Right ventricle myocardium superior (tissue), 1 donor: ENCODE measurements around the gene ESRRA. TPM values are rescaled to one million over a fixed set of nuclear protein-coding genes. Genes with fewer than 3 reads are reported as not detected.
A peak's percentile ranks its signal among the peaks of the same experiment; 100 is the strongest.

Experiments
- ATAC-seq: fragments of 200-7000 bp; cut with Tn5 transposase; one replicate; pipeline ENCODE4 v1.9.1; 2020; ENCODE audit warnings: mild to moderate bottlenecking; ENCODE audit not compliant: poor library complexity
- DNase-seq: peaks from one replicate; pipeline ENCODE4 v3.0.0-alpha.2; 2020
- intact Hi-C: fragments of 100-400 bp; cut with DNase I; formaldehyde crosslinking; loops from one replicate; pipeline ENCODE4 v1.11.2; 2022
- long read RNA-seq: library from polyadenylated mRNA; unstranded; transcript quantifications from one replicate; pipeline ENCODE4 v2.0.0, GENCODE V29; 2021
- total RNA-seq: library from RNA; stranded (reverse); fragmentation: NEBNext Ultra II Directional; extraction: Animal tissue kit (Norgen Biotek cat#: 25700); gene quantifications from one replicate; pipeline ENCODE4 v1.2.1, GENCODE V29; 2021
- donor health status: DM: no; HTN: yes; CAD: no; lungs with severe emphysema.

ESRRA gene
- total RNA-seq, result 241 TPM
- long read RNA-seq, transcript ESRRA-203 (7 exons, 2,218 nt), result minor isoform, 103 of 1,636 reads
- long read RNA-seq, transcript ESRRA-201 (7 exons, 2,215 nt), result major isoform, 1,259 of 1,636 reads
- long read RNA-seq, partial matches to known transcripts, result 90 of 1,636 reads
- long read RNA-seq, other reads (novel, unspliced or antisense), result 182 of 1,636 reads

DNA sequence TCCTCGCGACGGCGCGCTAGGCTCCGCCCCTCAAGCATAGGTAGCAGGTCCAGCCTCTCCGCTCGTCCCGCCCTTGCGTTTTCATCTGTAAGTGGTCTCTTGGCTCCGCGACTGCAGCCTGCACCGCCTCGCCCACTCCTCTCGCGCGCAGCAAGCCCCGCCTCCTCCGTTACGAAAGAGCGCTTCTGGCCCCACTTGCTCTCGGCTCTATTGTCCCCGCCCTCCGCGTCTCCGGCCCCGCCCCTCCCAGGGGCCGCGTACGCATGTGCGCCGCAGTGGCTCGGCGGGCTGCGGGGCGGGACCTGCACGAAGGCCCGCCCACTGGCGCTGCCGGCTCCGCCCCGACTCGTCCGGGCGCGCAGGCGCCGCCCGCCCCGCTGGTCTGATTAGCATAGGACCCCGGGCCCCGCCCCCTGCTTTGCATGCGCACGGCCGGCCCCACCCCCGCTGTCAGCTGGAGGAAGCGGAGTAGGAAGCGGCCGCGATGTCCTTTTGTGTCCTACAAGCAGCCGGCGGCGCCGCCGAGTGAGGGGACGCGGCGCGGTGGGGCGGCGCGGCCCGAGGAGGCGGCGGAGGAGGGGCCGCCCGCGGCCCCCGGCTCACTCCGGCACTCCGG lies at the start of gene ESRRA:
TSS of gene ESRRA (plus strand) at position 450 of the 616 bp plus-strand sequence. CDS start 1,656 bp downstream, outside the sequence.
- DNase-seq (peak; percentile 100), ATAC-seq (peak; percentile 86)
- intact Hi-C loops, result no loop called here

DNA sequence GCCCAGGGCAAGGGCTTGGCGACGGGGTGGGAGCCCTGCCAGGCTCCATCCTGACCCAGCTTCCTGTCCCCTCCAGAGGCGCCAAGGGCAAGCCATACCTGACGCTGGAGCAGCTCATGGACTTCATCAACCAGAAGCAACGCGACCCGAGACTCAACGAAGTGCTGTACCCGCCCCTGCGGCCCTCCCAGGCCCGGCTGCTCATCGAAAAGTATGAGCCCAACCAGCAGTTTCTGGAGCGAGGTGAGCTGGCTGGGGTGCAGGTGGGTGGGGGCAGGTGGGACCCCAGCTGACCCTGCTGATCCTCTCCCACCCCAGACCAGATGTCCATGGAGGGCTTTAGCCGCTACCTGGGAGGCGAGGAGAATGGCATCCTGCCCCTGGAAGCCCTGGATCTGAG lies 49.0 kb upstream of the ESRRA start:
- ATAC-seq, result no peak
- intact Hi-C loops, result no loop called here
- DNase-seq, result no peak

GRCh38 chr11:64258356-64258755 lies 47.0 kb upstream of the ESRRA start:
- ATAC-seq, result no peak
- DNase-seq, result no peak
- intact Hi-C loops, result no loop called here

- ATAC-seq, result no peak
- intact Hi-C loops, result no loop called here
- DNase-seq, result no peak
These were observed 46.3 kb upstream of the ESRRA start for GRCh38 chr11:64258946-64259532.

GRCh38 chr11:64259533-64260067 lies 45.7 kb upstream of the ESRRA start:
- ATAC-seq (no peak), DNase-seq (no peak)
- intact Hi-C loops, result no loop called here

DNA sequence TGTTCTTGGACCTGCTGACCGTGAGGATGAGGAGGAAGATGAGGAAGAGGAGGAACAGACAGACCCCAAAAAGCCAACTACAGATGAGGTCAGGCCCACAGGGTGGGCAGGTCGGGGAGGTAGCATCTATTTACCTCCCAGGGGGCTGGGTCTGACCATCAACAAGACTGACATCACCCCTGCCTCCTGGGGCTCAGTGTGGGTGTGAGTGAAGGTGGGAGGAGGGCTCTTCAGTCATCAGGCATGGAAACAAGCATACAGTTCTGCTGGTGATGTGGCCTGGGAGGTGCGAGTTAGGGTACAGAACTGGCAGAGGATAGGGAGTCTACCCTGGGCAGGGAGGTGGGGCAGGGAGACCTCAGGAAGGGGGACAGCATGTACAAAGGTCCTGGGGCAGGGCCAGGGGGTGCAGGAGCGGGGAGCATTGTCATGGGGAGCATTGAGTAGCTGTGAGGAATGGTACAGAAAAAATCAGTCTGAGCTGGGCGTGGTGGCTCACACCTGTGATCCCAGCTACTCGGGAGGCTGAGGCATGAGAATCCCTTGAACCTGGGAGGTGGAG lies 45.1 kb upstream of the ESRRA start:
- no peak for DNase-seq
- intact Hi-C loops, result no loop called here
- ATAC-seq, result no peak

DNA sequence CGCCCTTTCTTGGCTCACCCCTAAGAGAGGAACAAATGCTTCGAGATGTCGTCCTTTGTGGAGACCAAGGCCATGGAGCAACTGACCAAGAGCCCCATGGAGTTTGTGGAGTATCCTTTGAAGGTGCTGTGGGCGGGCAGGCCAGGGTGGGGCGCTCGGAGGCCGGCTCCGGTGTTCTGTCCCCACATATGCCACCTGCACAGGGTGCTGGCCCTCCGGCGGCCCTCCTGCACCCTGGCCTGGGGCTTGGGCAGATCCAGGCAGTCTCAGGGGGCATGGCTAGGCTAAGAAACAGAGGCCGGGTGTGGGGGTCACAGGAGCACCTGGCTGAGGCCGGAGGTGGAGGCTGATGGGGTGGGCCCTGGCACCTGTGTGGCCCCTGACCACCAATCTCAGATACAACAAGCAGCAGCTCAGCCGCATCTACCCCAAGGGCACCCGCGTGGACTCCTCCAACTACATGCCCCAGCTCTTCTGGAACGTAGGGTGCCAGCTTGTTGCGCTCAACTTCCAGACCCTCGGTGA lies 43.7 kb upstream of the ESRRA start:
- no peak for DNase-seq
- no peak for ATAC-seq
- intact Hi-C loops, result no loop called here

DNA sequence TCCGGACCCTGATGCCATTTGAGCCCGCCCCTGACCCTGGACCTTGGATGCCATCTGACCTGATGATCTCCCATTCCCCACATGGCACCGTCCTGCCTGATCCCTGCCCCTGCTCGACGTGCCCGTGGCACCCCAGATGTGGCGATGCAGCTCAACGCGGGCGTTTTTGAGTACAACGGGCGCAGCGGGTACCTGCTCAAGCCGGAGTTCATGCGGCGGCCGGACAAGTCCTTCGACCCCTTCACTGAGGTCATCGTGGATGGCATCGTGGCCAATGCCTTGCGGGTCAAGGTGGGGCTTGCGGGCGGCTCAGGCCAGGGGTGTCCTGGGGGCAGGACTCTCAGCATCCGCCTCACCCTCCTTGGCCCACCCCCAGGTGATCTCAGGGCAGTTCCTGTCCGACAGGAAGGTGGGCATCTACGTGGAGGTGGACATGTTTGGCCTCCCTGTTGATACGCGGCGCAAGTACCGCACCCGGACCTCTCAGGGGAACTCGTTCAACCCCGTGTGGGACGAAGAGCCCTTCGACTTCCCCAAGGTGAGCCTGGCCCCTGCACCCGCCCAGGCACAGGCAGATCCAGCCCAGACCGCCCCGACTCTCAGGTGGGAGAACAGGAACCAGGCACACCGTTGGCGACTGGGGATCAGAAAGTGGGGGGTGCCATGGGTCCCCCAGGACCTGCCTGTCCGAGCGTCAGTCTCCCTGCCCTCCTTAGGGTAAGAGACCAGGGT lies 42.9 kb upstream of the ESRRA start:
- ATAC-seq (no peak), DNase-seq (no peak)
- intact Hi-C loops, result no loop called here

DNA sequence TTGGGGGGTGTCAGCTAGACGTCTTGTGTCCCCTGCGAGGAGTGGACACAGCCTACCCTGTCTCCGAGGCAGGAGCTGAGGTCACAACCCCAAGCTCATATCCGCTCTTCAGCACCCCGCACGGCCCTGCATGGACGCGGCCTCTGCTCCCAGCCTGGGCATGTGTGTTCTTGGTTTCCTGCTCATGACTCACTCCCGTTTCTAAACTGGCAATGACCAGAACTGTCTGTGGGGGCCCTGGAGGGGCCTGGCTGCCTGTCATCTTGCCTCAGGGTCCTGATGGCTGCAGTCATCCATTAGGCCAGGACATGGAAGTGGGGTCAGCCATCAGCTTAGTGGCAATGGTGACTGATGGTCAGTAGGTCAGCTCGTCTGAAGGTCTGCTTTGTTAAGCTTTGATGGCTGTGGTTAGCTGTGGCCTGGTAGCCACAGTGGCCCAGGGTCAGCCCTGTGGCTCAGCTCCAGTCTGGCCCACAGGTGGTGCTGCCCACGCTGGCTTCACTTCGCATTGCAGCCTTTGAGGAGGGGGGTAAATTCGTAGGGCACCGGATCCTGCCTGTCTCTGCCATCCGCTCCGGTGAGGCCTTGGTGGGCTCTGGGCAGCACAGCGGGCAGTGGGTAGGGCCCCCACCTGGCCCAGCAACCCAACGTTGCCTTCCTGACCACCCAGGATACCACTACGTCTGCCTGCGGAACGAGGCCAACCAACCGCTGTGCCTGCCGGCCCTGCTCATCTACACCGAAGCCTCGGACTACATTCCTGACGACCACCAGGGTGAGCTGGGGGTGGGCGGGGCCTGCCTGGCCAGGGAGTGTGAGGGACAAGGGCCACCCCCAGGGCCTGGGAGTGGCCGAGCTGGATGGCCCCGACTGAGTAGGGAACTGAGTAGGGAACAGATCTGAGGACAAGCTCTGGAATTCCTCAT lies 42.0 kb upstream of the ESRRA start:
- DNase-seq, result no peak
- intact Hi-C loops, result no loop called here
- no peak for ATAC-seq

DNA sequence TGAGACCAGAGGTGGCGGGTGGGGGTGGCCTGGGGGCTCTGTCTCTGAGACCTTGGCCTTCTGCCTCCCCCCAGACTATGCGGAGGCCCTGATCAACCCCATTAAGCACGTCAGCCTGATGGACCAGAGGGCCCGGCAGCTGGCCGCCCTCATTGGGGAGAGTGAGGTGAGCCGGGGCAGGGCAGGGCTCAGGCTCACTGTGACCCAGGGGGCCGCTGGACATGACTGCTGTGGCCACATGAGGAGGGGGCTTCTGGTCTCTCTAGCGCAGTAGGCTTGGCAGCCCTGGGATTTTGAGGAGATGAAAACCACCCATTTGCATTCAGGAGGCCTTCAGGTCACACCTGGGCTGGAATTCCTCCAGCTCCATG lies 41.4 kb upstream of the ESRRA start:
- ATAC-seq (no peak), DNase-seq (no peak)
- intact Hi-C loops, result no loop called here

DNA sequence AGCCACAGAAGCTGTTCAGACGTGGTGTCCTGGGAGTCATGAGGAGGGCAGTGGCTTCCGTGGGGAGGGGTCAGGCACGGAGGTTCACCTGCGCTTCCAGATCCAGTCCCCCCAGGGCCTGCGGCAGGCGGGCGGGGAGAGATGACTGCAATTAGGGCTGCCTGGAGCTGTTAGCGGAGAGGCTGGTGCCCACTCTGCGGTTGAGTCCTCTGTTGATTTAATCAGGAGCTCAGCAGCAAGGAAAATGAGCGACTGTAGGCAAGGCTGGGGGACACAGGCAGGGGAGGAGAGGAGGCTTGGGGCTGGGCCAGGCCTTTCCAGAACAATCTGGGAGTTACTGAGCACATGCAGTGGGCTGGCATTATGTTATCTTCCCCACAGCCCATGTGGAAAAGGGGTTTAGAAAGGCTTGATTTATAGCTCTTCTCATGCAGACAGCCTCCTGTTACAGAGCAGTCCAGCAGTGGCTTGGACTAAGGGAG lies 40.9 kb upstream of the ESRRA start:
- intact Hi-C loops, result no loop called here
- no peak for DNase-seq
- no peak for ATAC-seq

GRCh38 chr11:64265176-64266160 lies 39.9 kb upstream of the ESRRA start:
- DNase-seq, result no peak
- no peak for ATAC-seq
- intact Hi-C loops, result no loop called here

GRCh38 chr11:64266339-64266738 lies 39.0 kb upstream of the ESRRA start:
- intact Hi-C loops, result no loop called here
- no peak for ATAC-seq
- DNase-seq, result no peak

- DNase-seq (no peak), ATAC-seq (no peak)
- intact Hi-C loops, result no loop called here
These were observed 37.9 kb upstream of the ESRRA start for GRCh38 chr11:64267207-64267945.

GRCh38 chr11:64268025-64268892 lies 37.1 kb upstream of the ESRRA start:
- ATAC-seq (no peak), DNase-seq (peak; percentile 81)
- intact Hi-C loops, result no loop called here
